Right ventricle myocardium inferior (tissue), 1 donor: ENCODE results near the gene GPT2. TPM values are rescaled to one million over a fixed set of nuclear protein-coding genes. Genes with fewer than 3 reads are reported as not detected.

Experiments used
- ATAC-seq: fragments of 200-7000 bp; cut with Tn5 transposase; one replicate; pipeline ENCODE4 v1.9.1; 2020; ENCODE audit warnings: mild to moderate bottlenecking, moderate library complexity
- DNase-seq: peaks from one replicate; pipeline ENCODE4 v3.0.0; 2021; ENCODE audit errors: missing footprints
- intact Hi-C: fragments of 100-400 bp; cut with DNase I; formaldehyde crosslinking; loops from one replicate; pipeline ENCODE4 v1.11.0; 2022
- total RNA-seq: library from RNA; stranded (reverse); fragmentation: NEBNext Ultra II Directional; extraction: Animal tissue kit (Norgen Biotek cat#: 25700); gene quantifications from one replicate; pipeline ENCODE4 v1.2.1, GENCODE V29; 2021
- donor health status: DM: no; HTN: yes; CAD: no; lungs with severe emphysema.

GPT2 gene
- total RNA-seq, 1 donor from 2014 or later: 21.9 TPM

- DNase-seq: no peak
- ATAC-seq: no peak
- intact Hi-C loops: loop anchor here (1.0 kb wide), 1 partner anchor 54 kb away; no protein-coding TSS in a partner anchor
These were observed 24.6 kb downstream of the GPT2 start for GRCh38 chr16:46908540-46909372.

GRCh38 chr16:46911038-46911437, 26.9 kb downstream of the GPT2 start:
- DNase-seq (no peak), ATAC-seq (no peak)
- intact Hi-C loops: no loop called here

- intact Hi-C loops: no loop called here
- ATAC-seq (no peak), DNase-seq (no peak)
These were observed 27.5 kb downstream of the GPT2 start for GRCh38 chr16:46911650-46912049.

GRCh38 chr16:46914556-46915201, 30.5 kb downstream of the GPT2 start:
- ATAC-seq: no peak
- intact Hi-C loops: no loop called here
- DNase-seq: no peak

- intact Hi-C loops: no loop called here
- DNase-seq: no peak
- no peak for ATAC-seq
These were observed 31.4 kb downstream of the GPT2 start for GRCh38 chr16:46915483-46916025.

- ATAC-seq (no peak), DNase-seq (no peak)
These were observed 32.8 kb downstream of the GPT2 start for GRCh38 chr16:46916980-46917379.

GRCh38 chr16:46918400-46918799, 34.2 kb downstream of the GPT2 start:
- DNase-seq: no peak
- no peak for ATAC-seq
- intact Hi-C loops: no loop called here

More at GRCh38 chr16:46916980-46917379, 32.8 kb downstream of the GPT2 start:
- intact Hi-C loops: no loop called here

- ATAC-seq (no peak), DNase-seq (no peak)
- intact Hi-C loops: no loop called here
These were observed 35.0 kb downstream of the GPT2 start for GRCh38 chr16:46918905-46919792.

- DNase-seq (no peak), ATAC-seq (no peak)
- intact Hi-C loops: no loop called here
These were observed 36.4 kb downstream of the GPT2 start for GRCh38 chr16:46920402-46921068.

GRCh38 chr16:46922239-46922638, 38.1 kb downstream of the GPT2 start:
- ATAC-seq (no peak), DNase-seq (no peak)
- intact Hi-C loops: no loop called here

- intact Hi-C loops: no loop called here
- DNase-seq: no peak
- ATAC-seq: peak; percentile 59
These were observed 39.5 kb downstream of the GPT2 start for GRCh38 chr16:46923513-46924295.

- no peak for DNase-seq
- intact Hi-C loops: no loop called here
These were observed 40.2 kb downstream of the GPT2 start for GRCh38 chr16:46924402-46924801.

GRCh38 chr16:46926470-46927225, 42.5 kb downstream of the GPT2 start:
- no peak for DNase-seq
- intact Hi-C loops: loop anchor here (5.0 kb wide), 1 partner anchor 74 kb away; no protein-coding TSS in a partner anchor
- no peak for ATAC-seq

More at GRCh38 chr16:46924402-46924801, 40.2 kb downstream of the GPT2 start:
- ATAC-seq: no peak

- intact Hi-C loops: loop anchor here (5.0 kb wide), 1 partner anchor 75 kb away; no protein-coding TSS in a partner anchor
- DNase-seq: no peak
- peak; percentile 78 for ATAC-seq
These were observed 43.1 kb downstream of the GPT2 start for GRCh38 chr16:46927273-46927672.

GRCh38 chr16:46928811-46929210, 44.6 kb downstream of the GPT2 start:
- ATAC-seq (no peak), DNase-seq (no peak)
- intact Hi-C loops: loop anchor here (5.0 kb wide), 1 partner anchor 77 kb away; no protein-coding TSS in a partner anchor

GRCh38 chr16:46929378-46930332, 45.5 kb downstream of the GPT2 start:
- peak; percentile 90 for DNase-seq
- intact Hi-C loops: loop anchor here (5.0 kb wide), 1 partner anchor 77 kb away; no protein-coding TSS in a partner anchor
- ATAC-seq: peak; percentile 60
